Loucy (cell line): ENCODE results near the gene ARMC8.

Experiments
- H2AFZ ChIP-seq: fragments of 200-600 bp; sonication (generic); 2 replicates; pipeline ENCODE4 v1.6.0; 2016; ENCODE audit warnings: antibody characterized with exemption, mild to moderate bottlenecking, low read length, moderate library complexity
- H3F3A ChIP-seq: fragments of 200-600 bp; 2 replicates; pipeline ENCODE4 v1.6.0; 2016; ENCODE audit warnings: antibody characterized with exemption, low read depth, mild to moderate bottlenecking
- H3K27me3 ChIP-seq: fragments of 200-600 bp; sonication (generic); 2 replicates; pipeline ENCODE4 v1.6.1; 2014; ENCODE audit warnings: low read length, mild to moderate bottlenecking; ENCODE audit not compliant: insufficient read depth, poor library complexity, severe bottlenecking
- H3K36me3 ChIP-seq: fragments of 200-600 bp; sonication (generic); 2 replicates; pipeline ENCODE4 v1.6.1; 2016; ENCODE audit warnings: low read length; ENCODE audit not compliant: insufficient read depth
- H3K4me1 ChIP-seq: fragments of 200-600 bp; sonication (generic); 2 replicates; pipeline ENCODE4 v1.5.1; 2014; ENCODE audit warnings: low read length, mild to moderate bottlenecking; ENCODE audit not compliant: insufficient read depth, poor library complexity, severe bottlenecking
- H3K4me2 ChIP-seq: fragments of 200-600 bp; sonication (generic); 2 replicates; pipeline ENCODE4 v1.6.0; 2014; ENCODE audit warnings: antibody characterized with exemption, low read length, low read depth, mild to moderate bottlenecking; ENCODE audit not compliant: poor library complexity, severe bottlenecking
- H3K4me3 ChIP-seq: fragments of 200-600 bp; sonication (generic); 2 replicates; pipeline ENCODE4 v1.5.1; 2014; ENCODE audit warnings: low read length, mild to moderate bottlenecking, mixed read lengths; ENCODE audit not compliant: poor library complexity, severe bottlenecking
- H3K79me2 ChIP-seq: fragments of 200-600 bp; sonication (generic); 2 replicates; pipeline ENCODE4 v1.6.1; 2014; ENCODE audit warnings: low read length; ENCODE audit not compliant: insufficient read depth
- H3K9ac ChIP-seq: fragments of 200-600 bp; sonication (generic); 2 replicates; pipeline ENCODE4 v1.6.0; 2014; ENCODE audit warnings: mild to moderate bottlenecking, low read depth, low read length, moderate library complexity; ENCODE audit not compliant: poor library complexity, severe bottlenecking
- H3K9me2 ChIP-seq: fragments of 200-600 bp; sonication (generic); replicated peaks from 2 replicates; pipeline ENCODE4 v1.6.1; 2016; ENCODE audit warnings: low read depth, low read length, mixed read lengths
- H3K9me3 ChIP-seq: fragments of 200-600 bp; sonication (generic); 2 replicates; pipeline ENCODE4 v1.6.1; 2014; ENCODE audit warnings: mild to moderate bottlenecking, antibody characterized with exemption, low read length, low read depth; ENCODE audit not compliant: insufficient read depth
- H4K20me1 ChIP-seq: fragments of 200-600 bp; sonication (generic); 2 replicates; pipeline ENCODE4 v1.6.0; 2014; ENCODE audit warnings: antibody characterized with exemption, low read length, mild to moderate bottlenecking; ENCODE audit not compliant: insufficient read depth, poor library complexity, severe bottlenecking
- CTCF ChIP-seq: fragments of 200-600 bp; sonication (generic); conservative IDR thresholded peaks from 2 replicates; pipeline ENCODE4 v1.5.1; 2014; ENCODE audit warnings: mild to moderate bottlenecking, antibody characterized with exemption, low read length
- EZH2phosphoT487 ChIP-seq: fragments of 200-600 bp; IDR thresholded peaks from 2 replicates; pipeline ENCODE4 v1.6.1; 2018; ENCODE audit warnings: antibody characterized with exemption, mild to moderate bottlenecking, moderate library complexity, borderline replicate concordance

Gene ARMC8

DNA sequence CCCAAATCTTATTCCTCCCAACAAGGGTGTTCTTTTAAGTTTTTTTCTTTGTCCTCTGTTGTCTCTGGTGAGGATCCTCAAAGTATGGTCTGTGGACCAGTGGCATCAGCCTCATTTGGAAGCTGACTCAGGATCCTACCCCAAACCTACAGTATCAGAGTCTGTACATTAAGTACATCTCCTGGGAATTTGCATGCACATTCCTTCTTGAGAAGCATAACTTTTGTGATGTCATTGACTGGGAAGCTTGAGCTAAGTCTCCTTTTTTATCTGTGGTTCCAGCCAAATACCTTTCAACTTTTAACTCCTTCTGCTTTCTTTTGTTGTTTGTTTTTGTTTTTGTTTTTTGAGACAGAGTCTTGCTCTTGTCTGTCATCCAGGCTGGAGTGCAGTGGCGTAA, 40.5 kb downstream of the ARMC8 start:
- no peaks in the 10 kb centered on the region for H3K9me3 ChIP-seq
- TF ChIP-seq EZH2phosphoT487 (no peak), CTCF (no peak)
- H3F3A ChIP-seq: no peaks in the 10 kb centered on the region; the same call in 1 of the 2 replicates
- H3K36me3 ChIP-seq: peaks cover 92% of the 10 kb centered on the region
- no peaks in the 10 kb centered on the region for H3K9me2 ChIP-seq
- no peak overlapping the region for H3K4me2 ChIP-seq
- no peak overlapping the region for H3K9ac ChIP-seq
- H3K4me1 ChIP-seq: peaks cover 6% of the 10 kb centered on the region
- no peak overlapping the region for H3K4me3 ChIP-seq
- H3K27me3 ChIP-seq: no peaks in the 10 kb centered on the region
- H2AFZ ChIP-seq: no peak overlapping the region
- H3K79me2 ChIP-seq: peaks cover 3% of the 10 kb centered on the region
- peaks cover 6% of the 10 kb centered on the region for H4K20me1 ChIP-seq

DNA sequence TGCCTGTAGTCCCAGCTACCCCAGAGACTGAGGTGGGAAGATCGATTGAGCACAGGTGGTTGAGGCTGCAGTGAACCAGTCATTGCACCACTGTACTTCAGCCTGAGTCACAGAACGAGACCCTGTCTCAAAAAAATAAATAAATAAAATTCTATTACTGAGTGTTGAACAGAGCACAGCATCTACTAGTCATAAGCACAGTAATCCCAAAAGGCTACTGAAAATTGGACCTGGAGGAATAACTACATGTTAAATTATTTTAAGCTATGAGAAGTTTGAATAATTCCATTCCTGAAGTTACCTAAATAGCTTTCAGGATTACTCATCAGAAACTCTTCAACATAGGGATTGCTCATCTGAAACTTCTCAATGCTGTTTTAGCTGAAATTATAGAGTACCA, 43.4 kb downstream of the ARMC8 start:
- Histone ChIP-seq H3K27me3 (no peaks in the 10 kb centered on the region), H3K4me3 (no peak overlapping the region), H4K20me1 (peaks cover 9% of the 10 kb centered on the region), H2AFZ (no peak overlapping the region), H3K4me1 (peaks cover 14% of the 10 kb centered on the region), H3K9me2 (no peaks in the 10 kb centered on the region), H3K79me2 (no peaks in the 10 kb centered on the region), H3K36me3 (peaks cover 76% of the 10 kb centered on the region), H3K4me2 (no peak overlapping the region), H3K9ac (no peak overlapping the region), H3F3A (peaks cover 5% of the 10 kb centered on the region), H3K9me3 (no peaks in the 10 kb centered on the region)
- TF ChIP-seq EZH2phosphoT487: no peak
- no peak for TF ChIP-seq CTCF

- no peaks in the 10 kb centered on the region for H3K79me2 ChIP-seq
- no peaks in the 10 kb centered on the region for H3K9me3 ChIP-seq
- no peak overlapping the region for H3K9ac ChIP-seq
- peaks cover 5% of the 10 kb centered on the region for H4K20me1 ChIP-seq
- peaks cover 14% of the 10 kb centered on the region for H3K4me1 ChIP-seq
- no peaks in the 10 kb centered on the region for H3K9me2 ChIP-seq
- peaks cover 76% of the 10 kb centered on the region for H3K36me3 ChIP-seq
- no peak overlapping the region for H2AFZ ChIP-seq
- H3K4me3 ChIP-seq: no peak overlapping the region
- no peak overlapping the region for H3K4me2 ChIP-seq
- TF ChIP-seq EZH2phosphoT487: no peak
- TF ChIP-seq CTCF: no peak
- peaks cover 5% of the 10 kb centered on the region for H3F3A ChIP-seq
- no peaks in the 10 kb centered on the region for H3K27me3 ChIP-seq
Measured at GRCh38 chr3:138232705-138233364, 45.7 kb downstream of the ARMC8 start.
